ENCODE results near the gene CSF3R. TPM values are rescaled to one million over a fixed set of nuclear protein-coding genes. Genes with fewer than 3 reads are reported as not detected.
"Not testable (repeated sequence)": the region's sequence is repeated elsewhere in the genome, so short reads cannot be mapped to it uniquely, and the experiment has no call there.

The CSF3R gene
- total and polyA plus RNA-seq, 2 of the 4 experiments (the other 2 are of a cell fraction) = not detected

- TF ChIP-seq POLR2A (IDR thresholded peaks at IDR 0.05; ENCODE audit: low read depth, low read length) (no peak), MAFK (IDR thresholded peaks at IDR 0.05; ENCODE audit: low read depth, low read length) (no peak), CHD1 (IDR thresholded peaks at IDR 0.05; ENCODE audit: low read depth, low read length) (no peak), BHLHE40 (IDR thresholded peaks at IDR 0.05; ENCODE audit: low read depth, low read length) (no peak), RAD21 (IDR thresholded peaks at IDR 0.05; ENCODE audit: low read length) (no peak), MXI1 (IDR thresholded peaks at IDR 0.05; ENCODE audit: borderline replicate concordance, low read depth, low read length) (no peak)
Observed at GRCh38 chr1:36511804-36512798, 29.4 kb upstream of the CSF3R start.

GRCh38 chr1:36511220-36511619, 28.5 kb upstream of the CSF3R start:
- H3K9me1 ChIP-seq (ENCODE audit: insufficient read depth, low read length); H3K79me1 ChIP-seq (ENCODE audit: low read depth in 1 of 2, low read length in 2 of 2); ATAC-seq (ENCODE audit: low read depth); H3K9ac ChIP-seq (ENCODE audit: low read depth, low read length); H3K56ac ChIP-seq (ENCODE audit: extremely low read depth, insufficient read depth, low read length); H3K14ac ChIP-seq (replicated peaks; ENCODE audit: low read depth, low read length); H3K27ac ChIP-seq (ENCODE audit: insufficient read depth, low read length); H3K27me3 ChIP-seq (ENCODE audit: control insufficient read depth, insufficient read depth, low read length); H4K20me1 ChIP-seq (ENCODE audit: insufficient read depth, low read length); H3K4ac ChIP-seq (ENCODE audit: low read depth, low read length); H2AFZ ChIP-seq (replicated peaks; ENCODE audit: low read length, poor library complexity); H3K18ac ChIP-seq (ENCODE audit: low read depth, low read length); H2BK5ac ChIP-seq (ENCODE audit: low read depth, low read length, poor library complexity, severe bottlenecking); H2BK20ac ChIP-seq (ENCODE audit: low read depth, low read length); H3K4me3 ChIP-seq (ENCODE audit: insufficient read depth, low read depth, low read length); H4K91ac ChIP-seq (ENCODE audit: insufficient read depth, low read depth, low read length); H2AK9ac ChIP-seq (replicated peaks; ENCODE audit: low read depth, low read length, poor library complexity); in situ Hi-C loops (cut with MboI; ENCODE audit: low sequenced_read_pairs); BruUV-seq (replicated peaks); POLR2A ChIA-PET (ENCODE audit: unreplicated experiment); H3K4me1 ChIP-seq (ENCODE audit: control insufficient read depth, insufficient read depth, low read length); H2BK15ac ChIP-seq (ENCODE audit: low read depth, low read length); H2BK120ac ChIP-seq (ENCODE audit: low read depth, low read length); DNase-seq; CTCF ChIA-PET; H4K5ac ChIP-seq (ENCODE audit: low read depth, low read length); H3K4me2 ChIP-seq (ENCODE audit: low read depth, low read length); H3K36me3 ChIP-seq (ENCODE audit: control insufficient read depth, insufficient read depth, low read length); intact Hi-C loops (cut with micrococcal nuclease); H3K9me3 ChIP-seq (ENCODE audit: control insufficient read depth, insufficient read depth, low read length); dilution Hi-C loops (cut with HindIII; ENCODE audit: low sequenced_read_pairs, unreplicated experiment); H2AK5ac ChIP-seq (ENCODE audit: low read depth, low read length); H4K8ac ChIP-seq (ENCODE audit: low read depth in 2 of 2, low read length in 2 of 2); H3K23ac ChIP-seq (ENCODE audit: low read depth, low read length): not testable (repeated sequence)
- no CpG with 5 or more reads among the region's 2 CpGs for WGBS, 2 experiments (ENCODE audit: extremely low coverage in 2 of 2, insufficient read length in 1 of 2)

More at GRCh38 chr1:36511804-36512798, 29.4 kb upstream of the CSF3R start:
- no peak overlapping the region for H2BK5ac ChIP-seq (ENCODE audit: low read depth, low read length, poor library complexity, severe bottlenecking)
- no peak overlapping the region for H4K91ac ChIP-seq (ENCODE audit: insufficient read depth, low read depth, low read length)
- no peak overlapping the region for H4K5ac ChIP-seq (ENCODE audit: low read depth, low read length)
- intact Hi-C loops (cut with micrococcal nuclease) = no loop called here
- H2AK5ac ChIP-seq (ENCODE audit: low read depth, low read length) = no peak overlapping the region
- POLR2A ChIA-PET (ENCODE audit: unreplicated experiment) = no interaction called here
- H4K8ac ChIP-seq (ENCODE audit: low read depth in 2 of 2, low read length in 2 of 2) = no peak overlapping the region
- H3K9me3 ChIP-seq (ENCODE audit: control insufficient read depth, insufficient read depth, low read length) = no peaks in the 10 kb centered on the region
- no peak overlapping the region for H3K4me2 ChIP-seq (ENCODE audit: low read depth, low read length)
- no peak overlapping the region for H2AK9ac ChIP-seq (replicated peaks; ENCODE audit: low read depth, low read length, poor library complexity)
- CTCF ChIA-PET = no interaction called here
- H3K27me3 ChIP-seq (ENCODE audit: control insufficient read depth, insufficient read depth, low read length) = peaks cover 3% of the 10 kb centered on the region; the same call in 1 of the 2 replicates
- H3K4me1 ChIP-seq (ENCODE audit: control insufficient read depth, insufficient read depth, low read length) = no peaks in the 10 kb centered on the region
- no peak overlapping the region for H3K14ac ChIP-seq (replicated peaks; ENCODE audit: low read depth, low read length)
- no peak overlapping the region for H3K18ac ChIP-seq (ENCODE audit: low read depth, low read length)
- no peak overlapping the region for H3K27ac ChIP-seq (ENCODE audit: insufficient read depth, low read length)
- no peaks in the 10 kb centered on the region for H3K79me1 ChIP-seq (ENCODE audit: low read depth in 1 of 2, low read length in 2 of 2)
- no peak overlapping the region for H3K4ac ChIP-seq (ENCODE audit: low read depth, low read length)
- H2BK120ac ChIP-seq (ENCODE audit: low read depth, low read length) = no peak overlapping the region
- no peak overlapping the region for H3K4me3 ChIP-seq (ENCODE audit: insufficient read depth, low read depth, low read length)
- no peak for DNase-seq
- H4K20me1 ChIP-seq (ENCODE audit: insufficient read depth, low read length) = no peaks in the 10 kb centered on the region
- WGBS, 2 experiments (ENCODE audit: extremely low coverage in 2 of 2, insufficient read length in 1 of 2) = 42% methylated on average over 3 of the region's 15 CpGs; no CpG with 5 or more reads in 1 of the 2 experiments
- H2AFZ ChIP-seq (replicated peaks; ENCODE audit: low read length, poor library complexity) = no peak overlapping the region
- H3K56ac ChIP-seq (ENCODE audit: extremely low read depth, insufficient read depth, low read length) = no peak overlapping the region
- H2BK20ac ChIP-seq (ENCODE audit: low read depth, low read length) = no peak overlapping the region
- BruUV-seq (replicated peaks) = no TSS peak
- ATAC-seq (ENCODE audit: low read depth) = no peak
- H3K9ac ChIP-seq (ENCODE audit: low read depth, low read length) = no peak overlapping the region
- no peak overlapping the region for H3K23ac ChIP-seq (ENCODE audit: low read depth, low read length)
- H2BK15ac ChIP-seq (ENCODE audit: low read depth, low read length) = no peak overlapping the region
- no peaks in the 10 kb centered on the region for H3K36me3 ChIP-seq (ENCODE audit: control insufficient read depth, insufficient read depth, low read length)
- in situ Hi-C loops (cut with MboI; ENCODE audit: low sequenced_read_pairs) = no loop called here
- dilution Hi-C loops (cut with HindIII; ENCODE audit: low sequenced_read_pairs, unreplicated experiment) = no loop called here
- H3K9me1 ChIP-seq (ENCODE audit: insufficient read depth, low read length) = no peaks in the 10 kb centered on the region

Measured in IMR-90 (cell line).